SU-DHL-6 (cell line): Measurements from ENCODE around the gene TREX2.

ENCODE experiments used
- H2AFZ ChIP-seq: fragments of 200-600 bp; sonication (generic); 2 replicates; pipeline ENCODE4 v1.6.1; 2014; ENCODE audit warnings: low read depth, mild to moderate bottlenecking, moderate library complexity, mixed read lengths, antibody characterized with exemption, low read length; ENCODE audit not compliant: severe bottlenecking
- H3F3A ChIP-seq: fragments of 200-600 bp; shearing (Covaris generic); 2 replicates; pipeline ENCODE4 v1.6.0; 2016; ENCODE audit warnings: antibody characterized with exemption, mild to moderate bottlenecking; ENCODE audit not compliant: insufficient read depth
- H3K27ac ChIP-seq: fragments of 200-600 bp; sonication (generic); 2 replicates; pipeline ENCODE4 v1.5.1; 2016; ENCODE audit warnings: low read depth, mild to moderate bottlenecking, low read length, moderate library complexity, mixed read lengths
- H3K27me3 ChIP-seq: fragments of 200-600 bp; sonication (generic), shearing (Covaris generic); 2 replicates; pipeline ENCODE4 v1.6.0; 2014; ENCODE audit warnings: mild to moderate bottlenecking, low read length
- H3K36me3 ChIP-seq: fragments of 200-600 bp; sonication (generic); 2 replicates; pipeline ENCODE4 v1.6.1; 2014; ENCODE audit warnings: mild to moderate bottlenecking, low read length, mixed read lengths
- H3K4me2 ChIP-seq: fragments of 300-600, 200-600 bp; shearing (Covaris generic), sonication (generic); 2 replicates; pipeline ENCODE4 v1.6.0; 2014; ENCODE audit warnings: low read length, low read depth, mild to moderate bottlenecking; ENCODE audit not compliant: poor library complexity, severe bottlenecking
- H3K4me3 ChIP-seq: fragments of 200-600 bp; sonication (generic); 2 replicates; pipeline ENCODE4 v1.5.1; 2014; ENCODE audit warnings: antibody characterized with exemption, low read length, mild to moderate bottlenecking, mixed read lengths; ENCODE audit not compliant: insufficient read depth, poor library complexity, severe bottlenecking
- H3K79me2 ChIP-seq: fragments of 200-600 bp; sonication (generic); 2 replicates; pipeline ENCODE4 v1.6.1; 2014; ENCODE audit warnings: mild to moderate bottlenecking, low read length, moderate library complexity; ENCODE audit not compliant: insufficient read depth
- H3K9ac ChIP-seq: fragments of 200-600 bp; sonication (generic); 2 replicates; pipeline ENCODE4 v1.7.0; 2014; ENCODE audit warnings: mild to moderate bottlenecking, low read length
- H3K9me2 ChIP-seq: fragments of 200-600 bp; sonication (generic); replicated peaks from 2 replicates; pipeline ENCODE4 v1.6.1; 2014; ENCODE audit warnings: low read length; ENCODE audit not compliant: insufficient read depth
- H3K9me3 ChIP-seq: fragments of 200-600 bp; sonication (generic); 2 replicates; pipeline ENCODE4 v1.6.1; 2014; ENCODE audit warnings: low read length, mixed read lengths; ENCODE audit not compliant: insufficient read depth
- H4K20me1 ChIP-seq: fragments of 200-600 bp; sonication (generic); 2 replicates; pipeline ENCODE4 v1.6.1; 2014; ENCODE audit warnings: low read depth, mild to moderate bottlenecking, antibody characterized with exemption, low read length, moderate library complexity, mixed read lengths
- CTCF ChIP-seq: fragments of 200-600 bp; sonication (generic); IDR thresholded peaks from one replicate; pipeline ENCODE4 v1.5.1; 2017; ENCODE audit warnings: antibody characterized with exemption, mild to moderate bottlenecking, low read length, moderate library complexity; ENCODE audit not compliant: insufficient read depth, poor library complexity, severe bottlenecking
- EZH2phosphoT487 ChIP-seq: fragments of 200-600 bp; sonication (generic), shearing (Covaris generic); conservative IDR thresholded peaks from 2 replicates; pipeline ENCODE4 v1.6.1; 2018; ENCODE audit warnings: mild to moderate bottlenecking, antibody characterized with exemption, low read length, moderate library complexity, mixed read lengths

TREX2 gene

GRCh38 chrX:153394612-153395011, 51.2 kb downstream of the TREX2 start:
- Histone ChIP-seq H3K36me3 (no peaks in the 10 kb centered on the region), H3K9me3 (no peaks in the 10 kb centered on the region), H4K20me1 (no peaks in the 10 kb centered on the region), H3K4me3 (no peak overlapping the region), H3K4me2 (no peak overlapping the region), H3K27me3 (no peaks in the 10 kb centered on the region), H2AFZ (no peak overlapping the region), H3F3A (no peaks in the 10 kb centered on the region), H3K9me2 (no peaks in the 10 kb centered on the region), H3K9ac (no peak overlapping the region), H3K27ac (no peak overlapping the region), H3K79me2 (no peaks in the 10 kb centered on the region)
- TF ChIP-seq CTCF (no peak), EZH2phosphoT487 (no peak)
